ENCODE data around the gene ABCA6. TPM values are rescaled to one million over a fixed set of nuclear protein-coding genes. Genes with fewer than 3 reads are reported as not detected.

Gene ABCA6
- total RNA-seq, 1 donor from 2014 or later: not detected

DNA sequence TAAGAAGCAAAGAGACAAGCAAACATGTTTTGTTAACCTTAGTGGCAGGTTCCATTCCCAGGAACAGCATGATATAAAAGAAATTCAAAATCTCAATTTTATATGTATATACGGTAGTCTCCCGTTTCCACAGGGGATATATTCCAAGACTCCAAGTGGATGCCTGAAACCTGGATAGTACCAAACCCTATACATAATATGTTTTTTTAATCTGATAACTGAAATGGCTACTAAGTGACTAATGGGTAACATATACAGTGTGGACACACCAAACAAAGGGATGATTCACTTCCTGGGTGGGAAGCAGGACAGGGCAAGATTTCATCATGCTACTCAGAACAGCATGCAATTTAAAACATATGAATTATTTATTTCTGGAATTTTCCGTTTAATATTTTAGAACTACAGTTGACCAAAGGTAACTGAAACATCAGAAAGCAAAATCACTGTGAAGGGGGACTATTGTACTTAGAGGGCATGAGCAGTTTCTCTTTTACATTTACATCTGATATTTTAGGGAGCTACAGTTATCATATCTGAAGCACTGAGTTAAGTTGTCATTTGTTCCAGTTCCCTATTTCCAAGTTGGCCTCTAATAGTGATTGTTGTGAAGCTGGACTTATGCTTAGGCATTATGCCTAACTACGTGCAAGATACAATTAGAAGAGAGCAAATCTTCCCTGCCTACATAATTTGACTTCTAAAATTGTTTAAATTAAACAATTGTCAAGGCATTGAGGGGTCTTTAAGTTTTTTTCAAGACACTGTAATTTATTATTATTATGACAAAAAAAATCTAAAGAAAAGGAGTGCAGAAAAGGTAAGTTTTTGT lies 34.1 kb upstream of the ABCA6 start:
- TF ChIP-seq EZH2phosphoT487 (IDR thresholded peaks at IDR 0.05) (no peak), EZH2 (IDR thresholded peaks at IDR 0.05) (no peak)
- TF ChIP-seq, protein P1, sequence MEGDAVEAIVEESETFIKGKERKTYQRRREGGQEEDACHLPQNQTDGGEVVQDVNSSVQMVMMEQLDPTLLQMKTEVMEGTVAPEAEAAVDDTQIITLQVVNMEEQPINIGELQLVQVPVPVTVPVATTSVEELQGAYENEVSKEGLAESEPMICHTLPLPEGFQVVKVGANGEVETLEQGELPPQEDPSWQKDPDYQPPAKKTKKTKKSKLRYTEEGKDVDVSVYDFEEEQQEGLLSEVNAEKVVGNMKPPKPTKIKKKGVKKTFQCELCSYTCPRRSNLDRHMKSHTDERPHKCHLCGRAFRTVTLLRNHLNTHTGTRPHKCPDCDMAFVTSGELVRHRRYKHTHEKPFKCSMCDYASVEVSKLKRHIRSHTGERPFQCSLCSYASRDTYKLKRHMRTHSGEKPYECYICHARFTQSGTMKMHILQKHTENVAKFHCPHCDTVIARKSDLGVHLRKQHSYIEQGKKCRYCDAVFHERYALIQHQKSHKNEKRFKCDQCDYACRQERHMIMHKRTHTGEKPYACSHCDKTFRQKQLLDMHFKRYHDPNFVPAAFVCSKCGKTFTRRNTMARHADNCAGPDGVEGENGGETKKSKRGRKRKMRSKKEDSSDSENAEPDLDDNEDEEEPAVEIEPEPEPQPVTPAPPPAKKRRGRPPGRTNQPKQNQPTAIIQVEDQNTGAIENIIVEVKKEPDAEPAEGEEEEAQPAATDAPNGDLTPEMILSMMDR (IDR thresholded peaks at IDR 0.05): no peak
- Histone ChIP-seq H3F3A (ENCODE audit: low read depth) (no peaks in the 10 kb centered on the region), H3K79me2 (ENCODE audit: low read depth) (no peaks in the 10 kb centered on the region), H4K20me1 (ENCODE audit: low read depth) (no peaks in the 10 kb centered on the region), H3K9ac (no peak overlapping the region), H3K27me3 (no peaks in the 10 kb centered on the region), H3K4me3 (no peak overlapping the region), H2AFZ (replicated peaks) (no peak overlapping the region), H3K4me1 (no peaks in the 10 kb centered on the region), H3K4me2 (no peak overlapping the region), H3K36me3 (no peaks in the 10 kb centered on the region), H3K27ac (no peak overlapping the region), H3K9me3 (ENCODE audit: low read depth) (no peaks in the 10 kb centered on the region)
- no peaks in the 10 kb centered on the region for H3K9me3 Mint-ChIP-seq
- no peak overlapping the region for H3K4me3 Mint-ChIP-seq
- no peaks in the 10 kb centered on the region for H3K36me3 Mint-ChIP-seq
- DNase-seq (ENCODE audit: low spot score): no peak
- H3K4me1 Mint-ChIP-seq: no peaks in the 10 kb centered on the region
- H3K27me3 Mint-ChIP-seq (ENCODE audit: insufficient read depth, low read depth): no peaks in the 10 kb centered on the region
- H3K27ac Mint-ChIP-seq: no peak overlapping the region

DNA sequence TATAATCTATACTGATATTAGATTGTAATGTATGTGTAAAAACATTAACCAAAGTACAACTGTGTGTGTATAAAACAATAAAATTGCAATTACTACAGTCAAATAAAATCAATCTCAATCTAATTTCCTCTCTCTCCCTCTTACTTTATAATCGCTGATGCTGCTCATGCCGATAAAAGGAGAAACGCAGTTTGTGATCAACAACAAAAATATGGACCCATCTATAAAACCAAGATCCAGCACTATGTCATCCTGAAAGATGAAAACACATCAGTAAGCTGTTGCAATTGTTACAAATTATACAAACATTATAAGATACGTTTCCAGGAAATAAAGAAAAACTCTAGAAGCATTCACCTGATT lies 33.5 kb upstream of the ABCA6 start:
- Histone ChIP-seq H3K36me3 (no peaks in the 10 kb centered on the region), H3K9me3 (ENCODE audit: low read depth) (no peaks in the 10 kb centered on the region), H3K4me2 (no peak overlapping the region), H3K79me2 (ENCODE audit: low read depth) (no peaks in the 10 kb centered on the region), H3K27me3 (no peaks in the 10 kb centered on the region), H3K4me3 (no peak overlapping the region), H3K9ac (no peak overlapping the region), H3F3A (ENCODE audit: low read depth) (no peaks in the 10 kb centered on the region), H3K27ac (no peak overlapping the region), H2AFZ (replicated peaks) (no peak overlapping the region), H4K20me1 (ENCODE audit: low read depth) (no peaks in the 10 kb centered on the region), H3K4me1 (no peaks in the 10 kb centered on the region)
- no peak for DNase-seq (ENCODE audit: low spot score)
- H3K4me1 Mint-ChIP-seq: no peaks in the 10 kb centered on the region
- H3K36me3 Mint-ChIP-seq: no peaks in the 10 kb centered on the region
- no peak for TF ChIP-seq EZH2 (IDR thresholded peaks at IDR 0.05)
- no peak for TF ChIP-seq EZH2phosphoT487 (IDR thresholded peaks at IDR 0.05)
- TF ChIP-seq, protein P1 (IDR thresholded peaks at IDR 0.05): no peak
- H3K9me3 Mint-ChIP-seq: no peaks in the 10 kb centered on the region
- H3K27me3 Mint-ChIP-seq (ENCODE audit: insufficient read depth, low read depth): no peaks in the 10 kb centered on the region
- H3K4me3 Mint-ChIP-seq: no peak overlapping the region
- H3K27ac Mint-ChIP-seq: no peak overlapping the region

DNA sequence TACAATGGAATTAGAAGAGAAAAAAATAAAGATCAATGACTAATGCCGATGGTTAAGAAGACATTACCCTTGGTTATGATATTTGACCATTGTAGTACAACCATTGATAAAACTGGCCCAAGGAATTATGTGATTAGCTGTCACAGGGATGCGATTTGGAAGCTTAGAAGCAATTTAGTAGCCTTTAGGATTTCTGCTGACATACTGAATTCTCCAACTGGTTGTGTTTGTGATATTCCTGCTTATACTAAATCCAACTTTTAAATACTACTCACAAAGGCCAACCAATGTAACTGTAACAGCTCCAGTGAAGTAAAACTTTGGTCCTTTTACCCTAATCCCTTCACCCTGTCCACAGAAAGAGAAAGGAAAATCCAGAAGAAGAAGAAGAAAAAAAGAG lies 31.4 kb upstream of the ABCA6 start:
- H3K27me3 Mint-ChIP-seq (ENCODE audit: insufficient read depth, low read depth): no peaks in the 10 kb centered on the region
- Histone ChIP-seq H3K27ac (no peak overlapping the region), H3K27me3 (no peaks in the 10 kb centered on the region), H3K4me2 (no peak overlapping the region), H3F3A (ENCODE audit: low read depth) (no peaks in the 10 kb centered on the region), H4K20me1 (ENCODE audit: low read depth) (no peaks in the 10 kb centered on the region), H2AFZ (replicated peaks) (no peak overlapping the region), H3K9me3 (ENCODE audit: low read depth) (no peaks in the 10 kb centered on the region), H3K4me3 (no peak overlapping the region), H3K79me2 (ENCODE audit: low read depth) (no peaks in the 10 kb centered on the region), H3K9ac (no peak overlapping the region), H3K4me1 (no peaks in the 10 kb centered on the region), H3K36me3 (no peaks in the 10 kb centered on the region)
- no peaks in the 10 kb centered on the region for H3K4me1 Mint-ChIP-seq
- no peak for TF ChIP-seq EZH2phosphoT487 (IDR thresholded peaks at IDR 0.05)
- no peak for TF ChIP-seq EZH2 (IDR thresholded peaks at IDR 0.05)
- TF ChIP-seq, protein P1 (IDR thresholded peaks at IDR 0.05): no peak
- H3K9me3 Mint-ChIP-seq: no peaks in the 10 kb centered on the region
- H3K36me3 Mint-ChIP-seq: no peaks in the 10 kb centered on the region
- no peak overlapping the region for H3K4me3 Mint-ChIP-seq
- no peak overlapping the region for H3K27ac Mint-ChIP-seq
- DNase-seq (ENCODE audit: low spot score): no peak

Measured in neural progenitor cell (in vitro differentiated cells).